Fibroblast of lung (primary cell): ENCODE results near the gene CEBPE. TPM values are rescaled to one million over a fixed set of nuclear protein-coding genes. Genes with fewer than 3 reads are reported as not detected.

ENCODE experiments used
- DNase-seq, 2 donors: peaks; one replicate each; pipeline versions ENCODE4 v3.0.0 to v3.0.0-alpha.2; 2010; ENCODE audit warnings: low read depth in 2 of 2
- H2AFZ ChIP-seq: 2 replicates; pipeline ENCODE4 v1.5.1; 2012; ENCODE audit warnings: low read length, control low read depth, inconsistent platforms
- H3K27ac ChIP-seq: 2 replicates; pipeline ENCODE4 v1.5.1; 2011; ENCODE audit warnings: low read length, control low read depth; ENCODE audit not compliant: insufficient read depth
- H3K27me3 ChIP-seq: 2 replicates; pipeline ENCODE4 v1.5.1; 2011; ENCODE audit warnings: mild to moderate bottlenecking, low read length; ENCODE audit not compliant: control insufficient read depth, insufficient read depth
- H3K36me3 ChIP-seq: 2 replicates; pipeline ENCODE4 v1.5.1; 2011; ENCODE audit warnings: low read length; ENCODE audit not compliant: control insufficient read depth, insufficient read depth
- H3K4me1 ChIP-seq: 2 replicates; pipeline ENCODE4 v1.5.1; 2011; ENCODE audit warnings: low read length; ENCODE audit not compliant: control insufficient read depth, insufficient read depth; ENCODE audit errors: extremely low read depth
- H3K4me2 ChIP-seq: 2 replicates; pipeline ENCODE4 v1.5.1; 2011; ENCODE audit warnings: low read length, control low read depth; ENCODE audit not compliant: insufficient read depth; ENCODE audit errors: extremely low read depth
- H3K4me3 ChIP-seq, 4 experiments: fragments of 200-600 bp in 1 of 4; sonication (generic) in 1 of 4; replicated peaks in 1 of 4; 2 replicates each; pipeline ENCODE4 v1.5.1; 2011 to 2016; ENCODE audit warnings: low read length in 4 of 4, low read depth in 3 of 4, mild to moderate bottlenecking in 3 of 4, control low read depth in 2 of 4, inconsistent platforms in 1 of 4, mixed read lengths in 1 of 4; ENCODE audit not compliant: insufficient read depth in 1 of 4; ENCODE audit errors: control extremely low read depth in 1 of 4
- H3K79me2 ChIP-seq: 2 replicates; pipeline ENCODE4 v1.5.1; 2012; ENCODE audit warnings: mild to moderate bottlenecking, low read length, inconsistent platforms; ENCODE audit not compliant: control insufficient read depth, insufficient read depth
- H3K9ac ChIP-seq: 2 replicates; pipeline ENCODE4 v1.5.1; 2011; ENCODE audit warnings: mild to moderate bottlenecking, low read length, control low read depth; ENCODE audit not compliant: insufficient read depth
- H3K9me3 ChIP-seq: 2 replicates; pipeline ENCODE4 v1.5.1; 2012; ENCODE audit warnings: low read depth, low read length; ENCODE audit not compliant: control insufficient read depth, insufficient read depth
- H4K20me1 ChIP-seq: 2 replicates; pipeline ENCODE4 v1.5.1; 2011; ENCODE audit warnings: low read length; ENCODE audit not compliant: control insufficient read depth, insufficient read depth; ENCODE audit errors: extremely low read depth
- EZH2 ChIP-seq: IDR thresholded peaks from 2 replicates; pipeline ENCODE4 v1.5.1; 2012; ENCODE audit warnings: low read length, control low read depth, mild to moderate bottlenecking; ENCODE audit errors: missing control alignments
- polyA minus RNA-seq: library from RNA; depleted of rRNA, polyadenylated mRNA; stranded (reverse); fragments of >200 nt; gene quantifications from 2 replicates; pipeline ENCODE4 v1.2.3, GENCODE V29; 2011; ENCODE audit warnings: low replicate concordance
- polyA plus RNA-seq, 2 donors: library from polyadenylated mRNA; depleted of rRNA in 1 of 2; stranded (reverse) in 1 of 2; unstranded in 1 of 2; fragments of >200 nt; gene quantifications; 2 replicates each; pipeline ENCODE4 v1.2.1, GENCODE V29; 2011 to 2012; ENCODE audit warnings: missing spikeins in 1 of 2
- total RNA-seq: library from RNA; depleted of rRNA; stranded (reverse); fragments of >200 nt; gene quantifications from 2 replicates; pipeline ENCODE4 v1.2.1, GENCODE V29; 2014
- TF ChIP-seq, protein P1 (sequence below), 2 donors: IDR thresholded peaks in 1 of 2; conservative IDR thresholded peaks in 1 of 2; 1 replicate in 1 of 2; 2 replicates in 1 of 2; pipeline ENCODE4 v1.5.1; 2011 to 2012; ENCODE audit warnings: low read length in 2 of 2, control low read depth in 1 of 2, inconsistent platforms in 1 of 2, low read depth in 1 of 2, mild to moderate bottlenecking in 1 of 2

CEBPE gene
- total RNA-seq, result not detected in 2 replicates
- not detected in 2 replicates for polyA plus RNA-seq
- polyA plus RNA-seq (2012), result not detected in 2 replicates
- not detected in 2 replicates for polyA minus RNA-seq

DNA sequence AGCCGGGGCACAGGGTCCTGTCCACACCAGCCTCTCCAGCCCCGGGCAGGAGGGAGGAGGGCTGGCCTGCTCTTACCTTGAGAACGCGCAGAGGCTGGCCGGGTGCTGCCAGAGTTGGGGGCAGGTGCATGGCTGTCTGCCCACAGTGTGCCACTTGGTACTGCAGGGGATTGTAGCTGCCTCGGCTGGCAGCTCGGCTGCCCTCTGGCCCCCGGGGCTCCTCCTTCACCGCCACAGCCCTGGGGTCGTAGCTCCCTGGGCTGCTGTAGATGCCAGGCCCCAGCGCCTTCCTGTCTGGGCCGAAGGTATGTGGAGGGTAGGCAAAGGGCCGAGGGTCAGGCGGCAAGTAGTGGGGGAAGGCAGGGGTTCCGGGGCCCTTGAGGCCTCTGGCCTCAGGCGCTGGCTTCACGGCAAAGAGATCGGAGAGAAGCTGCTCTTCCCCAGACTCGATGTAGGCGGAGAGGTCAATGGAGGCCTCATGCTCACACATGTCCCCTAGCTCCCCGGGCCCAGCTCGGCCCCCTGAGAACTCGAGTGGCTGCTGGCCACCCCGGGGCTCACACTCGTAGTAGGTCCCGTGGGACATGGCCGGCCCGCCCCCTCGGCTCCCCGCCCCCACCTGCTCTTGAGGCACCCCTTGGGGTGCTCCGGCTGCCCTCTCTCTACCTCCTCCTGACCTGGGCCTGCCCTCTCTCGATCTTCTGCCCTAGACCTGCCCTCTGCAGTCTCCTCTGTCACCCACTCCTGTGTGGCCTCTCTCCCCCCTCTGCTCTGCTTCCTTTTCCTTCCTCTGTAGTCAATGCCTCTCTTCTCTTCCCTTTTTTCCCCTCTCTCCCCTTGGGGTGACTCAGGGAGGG lies at the start of gene CEBPE:
Gene CEBPE (minus strand): TSS at position 750 of the 857 bp plus-strand sequence. CDS start 164 bp downstream, at position 586.
- Histone ChIP-seq H3K27me3 (no peaks in the 10 kb centered on the region), H3K4me1 (peaks cover 19% of the 10 kb centered on the region), H3K4me3 (no peak within 1 kb of the TSS), H4K20me1 (no peaks in the 10 kb centered on the region), H3K9ac (no peak within 1 kb of the TSS), H3K4me2 (no peak within 1 kb of the TSS), H3K9me3 (no peaks in the 10 kb centered on the region), H3K79me2 (no peaks in the 10 kb centered on the region), H3K27ac (no peak within 1 kb of the TSS), H3K36me3 (no peaks in the 10 kb centered on the region), H2AFZ (no peak within 1 kb of the TSS)
- TF ChIP-seq, protein P1, sequence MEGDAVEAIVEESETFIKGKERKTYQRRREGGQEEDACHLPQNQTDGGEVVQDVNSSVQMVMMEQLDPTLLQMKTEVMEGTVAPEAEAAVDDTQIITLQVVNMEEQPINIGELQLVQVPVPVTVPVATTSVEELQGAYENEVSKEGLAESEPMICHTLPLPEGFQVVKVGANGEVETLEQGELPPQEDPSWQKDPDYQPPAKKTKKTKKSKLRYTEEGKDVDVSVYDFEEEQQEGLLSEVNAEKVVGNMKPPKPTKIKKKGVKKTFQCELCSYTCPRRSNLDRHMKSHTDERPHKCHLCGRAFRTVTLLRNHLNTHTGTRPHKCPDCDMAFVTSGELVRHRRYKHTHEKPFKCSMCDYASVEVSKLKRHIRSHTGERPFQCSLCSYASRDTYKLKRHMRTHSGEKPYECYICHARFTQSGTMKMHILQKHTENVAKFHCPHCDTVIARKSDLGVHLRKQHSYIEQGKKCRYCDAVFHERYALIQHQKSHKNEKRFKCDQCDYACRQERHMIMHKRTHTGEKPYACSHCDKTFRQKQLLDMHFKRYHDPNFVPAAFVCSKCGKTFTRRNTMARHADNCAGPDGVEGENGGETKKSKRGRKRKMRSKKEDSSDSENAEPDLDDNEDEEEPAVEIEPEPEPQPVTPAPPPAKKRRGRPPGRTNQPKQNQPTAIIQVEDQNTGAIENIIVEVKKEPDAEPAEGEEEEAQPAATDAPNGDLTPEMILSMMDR (conservative IDR thresholded peaks at IDR 0.05 in 1 of 2, IDR thresholded peaks at IDR 0.05 in 1 of 2; ENCODE audit: low read depth in 1 of 2, low read length in 2 of 2), result no peak
- TF ChIP-seq EZH2, result no peak
- DNase-seq, result no peak

GRCh38 chr14:23168246-23168645 lies 49.2 kb upstream of the CEBPE start:
- DNase-seq, result no peak
- Histone ChIP-seq H3K27ac (no peak overlapping the region), H3K27me3 (peaks cover 15% of the 10 kb centered on the region), H3K4me2 (no peak overlapping the region), H3K79me2 (no peaks in the 10 kb centered on the region), H3K9me3 (no peaks in the 10 kb centered on the region), H4K20me1 (no peaks in the 10 kb centered on the region), H3K4me1 (no peaks in the 10 kb centered on the region), H3K4me3 (no peak overlapping the region), H3K9ac (no peak overlapping the region), H2AFZ (no peak overlapping the region), H3K36me3 (no peaks in the 10 kb centered on the region)
- no peak for TF ChIP-seq EZH2
- TF ChIP-seq, protein P1 (conservative IDR thresholded peaks at IDR 0.05 in 1 of 2, IDR thresholded peaks at IDR 0.05 in 1 of 2; ENCODE audit: low read depth in 1 of 2, low read length in 2 of 2), result no peak

- Histone ChIP-seq H3K27ac (no peak overlapping the region), H3K4me1 (no peaks in the 10 kb centered on the region), H3K9ac (no peak overlapping the region), H3K4me3 (no peak overlapping the region), H2AFZ (no peak overlapping the region), H3K4me2 (no peak overlapping the region), H3K79me2 (no peaks in the 10 kb centered on the region), H3K27me3 (peaks cover 14% of the 10 kb centered on the region), H3K9me3 (no peaks in the 10 kb centered on the region), H3K36me3 (no peaks in the 10 kb centered on the region), H4K20me1 (no peaks in the 10 kb centered on the region)
- DNase-seq, result peak in 1 of 2 donors; percentile 48
- TF ChIP-seq EZH2, result no peak
- TF ChIP-seq, protein P1 (conservative IDR thresholded peaks at IDR 0.05 in 1 of 2, IDR thresholded peaks at IDR 0.05 in 1 of 2; ENCODE audit: low read depth in 1 of 2, low read length in 2 of 2), result no peak
Measured at GRCh38 chr14:23167116-23167847, 48.2 kb upstream of the CEBPE start.
